HUES48 (cell line): ENCODE results near the gene FARP1.
A peak's percentile ranks its signal among the peaks of the same experiment; 100 is the strongest.

Experiments used
- H3K27ac ChIP-seq: one replicate; pipeline ENCODE4 v1.7.0; 2013; ENCODE audit warnings: low read depth, low read length, inconsistent platforms
- H3K27me3 ChIP-seq: 2 replicates; pipeline ENCODE4 v1.6.1; 2013; ENCODE audit warnings: mild to moderate bottlenecking, low read length; ENCODE audit not compliant: control insufficient read depth, insufficient read depth
- H3K36me3 ChIP-seq: 2 replicates; pipeline ENCODE4 v1.6.1; 2013; ENCODE audit warnings: low read length; ENCODE audit not compliant: control insufficient read depth, insufficient read depth
- H3K4me1 ChIP-seq: 2 replicates; pipeline ENCODE4 v1.6.1; 2013; ENCODE audit warnings: mild to moderate bottlenecking, low read length; ENCODE audit not compliant: control insufficient read depth, insufficient read depth
- H3K4me3 ChIP-seq: 2 replicates; pipeline ENCODE4 v1.5.1; 2013; ENCODE audit warnings: mild to moderate bottlenecking, low read depth, low read length
- H3K9ac ChIP-seq: 2 replicates; pipeline ENCODE4 v1.6.1; 2013; ENCODE audit warnings: mild to moderate bottlenecking, low read depth, low read length, moderate library complexity
- H3K9me3 ChIP-seq: 2 replicates; pipeline ENCODE4 v1.6.1; 2013; ENCODE audit warnings: low read length; ENCODE audit not compliant: control insufficient read depth, insufficient read depth

FARP1 gene

GRCh38 chr13:98325724-98326123 lies 182.8 kb downstream of the FARP1 start:
- peaks cover 61% of the 10 kb centered on the region for H3K4me1 ChIP-seq
- no peaks in the 10 kb centered on the region for H3K36me3 ChIP-seq
- no peak overlapping the region for H3K9ac ChIP-seq
- no peaks in the 10 kb centered on the region for H3K27me3 ChIP-seq
- peak overlapping the region; percentile 90 for H3K27ac ChIP-seq
- H3K4me3 ChIP-seq = no peak overlapping the region
- no peaks in the 10 kb centered on the region for H3K9me3 ChIP-seq

GRCh38 chr13:98326291-98326690 lies 183.4 kb downstream of the FARP1 start:
- no peaks in the 10 kb centered on the region for H3K36me3 ChIP-seq
- H3K9me3 ChIP-seq = no peaks in the 10 kb centered on the region
- H3K27ac ChIP-seq = peak overlapping the region; percentile 90
- H3K9ac ChIP-seq = peak overlapping the region; percentile 6; the same call in 1 of the 2 replicates
- peaks cover 64% of the 10 kb centered on the region for H3K4me1 ChIP-seq
- H3K27me3 ChIP-seq = no peaks in the 10 kb centered on the region
- no peak overlapping the region for H3K4me3 ChIP-seq

- H3K27ac ChIP-seq = peak overlapping the region; percentile 90
- peaks cover 72% of the 10 kb centered on the region for H3K4me1 ChIP-seq
- no peaks in the 10 kb centered on the region for H3K36me3 ChIP-seq
- H3K4me3 ChIP-seq = peak overlapping the region; percentile 45
- H3K9ac ChIP-seq = peak overlapping the region; percentile 32
- no peaks in the 10 kb centered on the region for H3K9me3 ChIP-seq
- no peaks in the 10 kb centered on the region for H3K27me3 ChIP-seq
Measured at GRCh38 chr13:98327371-98328270, 184.7 kb downstream of the FARP1 start.

GRCh38 chr13:98328511-98328910 lies 185.6 kb downstream of the FARP1 start:
- Histone ChIP-seq H3K27me3 (no peaks in the 10 kb centered on the region), H3K9me3 (no peaks in the 10 kb centered on the region), H3K9ac (peak overlapping the region; percentile 36), H3K27ac (peak overlapping the region; percentile 90), H3K4me3 (peak overlapping the region; percentile 45), H3K4me1 (peaks cover 74% of the 10 kb centered on the region), H3K36me3 (no peaks in the 10 kb centered on the region)

GRCh38 chr13:98332222-98332621 lies 189.3 kb downstream of the FARP1 start:
- Histone ChIP-seq H3K36me3 (no peaks in the 10 kb centered on the region), H3K27ac (peak overlapping the region; percentile 52), H3K4me3 (peak overlapping the region; percentile 33; the same call in 1 of the 2 replicates), H3K27me3 (no peaks in the 10 kb centered on the region), H3K4me1 (peaks cover 44% of the 10 kb centered on the region), H3K9me3 (no peaks in the 10 kb centered on the region), H3K9ac (0 out of 2 replicates have a peak overlapping the region, but pooled peaks have one; percentile 4)

GRCh38 chr13:98332691-98333090 lies 189.8 kb downstream of the FARP1 start:
- H3K36me3 ChIP-seq = no peaks in the 10 kb centered on the region

GRCh38 chr13:98333486-98333885 lies 190.6 kb downstream of the FARP1 start:
- no peaks in the 10 kb centered on the region for H3K27me3 ChIP-seq
- H3K9ac ChIP-seq = no peak overlapping the region
- no peaks in the 10 kb centered on the region for H3K36me3 ChIP-seq
- H3K27ac ChIP-seq = peak overlapping the region; percentile 52
- H3K9me3 ChIP-seq = no peaks in the 10 kb centered on the region
- peaks cover 32% of the 10 kb centered on the region for H3K4me1 ChIP-seq
- no peak overlapping the region for H3K4me3 ChIP-seq

More at GRCh38 chr13:98332691-98333090, 189.8 kb downstream of the FARP1 start:
- Histone ChIP-seq H3K27ac (peak overlapping the region; percentile 52), H3K9me3 (no peaks in the 10 kb centered on the region), H3K4me1 (peaks cover 40% of the 10 kb centered on the region), H3K27me3 (no peaks in the 10 kb centered on the region), H3K9ac (peak overlapping the region; percentile 4; the same call in 1 of the 2 replicates), H3K4me3 (peak overlapping the region; percentile 33; the same call in 1 of the 2 replicates)

- Histone ChIP-seq H3K9me3 (no peaks in the 10 kb centered on the region), H3K36me3 (no peaks in the 10 kb centered on the region), H3K4me3 (no peak overlapping the region), H3K27me3 (no peaks in the 10 kb centered on the region), H3K4me1 (peaks cover 30% of the 10 kb centered on the region), H3K9ac (no peak overlapping the region), H3K27ac (no peak overlapping the region)
Measured at GRCh38 chr13:98334620-98335205, 191.8 kb downstream of the FARP1 start.

GRCh38 chr13:98335721-98336120 lies 192.8 kb downstream of the FARP1 start:
- Histone ChIP-seq H3K9ac (no peak overlapping the region), H3K4me3 (no peak overlapping the region), H3K27ac (no peak overlapping the region), H3K27me3 (no peaks in the 10 kb centered on the region), H3K36me3 (no peaks in the 10 kb centered on the region), H3K9me3 (no peaks in the 10 kb centered on the region), H3K4me1 (peaks cover 30% of the 10 kb centered on the region)

GRCh38 chr13:98338310-98338709 lies 195.4 kb downstream of the FARP1 start:
- Histone ChIP-seq H3K4me1 (peaks cover 8% of the 10 kb centered on the region; the same call in 1 of the 2 replicates), H3K36me3 (no peaks in the 10 kb centered on the region), H3K27me3 (no peaks in the 10 kb centered on the region), H3K27ac (no peak overlapping the region), H3K9ac (no peak overlapping the region), H3K9me3 (no peaks in the 10 kb centered on the region), H3K4me3 (no peak overlapping the region)
